22Rv1 (cell line): ENCODE results near the gene CCN5.
"Not testable (repeated sequence)": the region's sequence is repeated elsewhere in the genome, so short reads cannot be mapped to it uniquely, and the experiment has no call there.

Experiments used
- H3K27ac ChIP-seq: fragments of 450-650 bp; 2 replicates; pipeline ENCODE4 v1.5.1; 2017
- ZFX ChIP-seq: fragments of 450-650 bp; IDR thresholded peaks from 2 replicates; pipeline ENCODE4 v1.6.1; 2017; ENCODE audit warnings: antibody characterized with exemption, borderline replicate concordance
- TF ChIP-seq, protein P1 (sequence below): fragments of 450-650 bp; IDR thresholded peaks from 2 replicates; pipeline ENCODE4 v1.5.1; 2017; ENCODE audit warnings: mild to moderate bottlenecking

Gene CCN5

DNA sequence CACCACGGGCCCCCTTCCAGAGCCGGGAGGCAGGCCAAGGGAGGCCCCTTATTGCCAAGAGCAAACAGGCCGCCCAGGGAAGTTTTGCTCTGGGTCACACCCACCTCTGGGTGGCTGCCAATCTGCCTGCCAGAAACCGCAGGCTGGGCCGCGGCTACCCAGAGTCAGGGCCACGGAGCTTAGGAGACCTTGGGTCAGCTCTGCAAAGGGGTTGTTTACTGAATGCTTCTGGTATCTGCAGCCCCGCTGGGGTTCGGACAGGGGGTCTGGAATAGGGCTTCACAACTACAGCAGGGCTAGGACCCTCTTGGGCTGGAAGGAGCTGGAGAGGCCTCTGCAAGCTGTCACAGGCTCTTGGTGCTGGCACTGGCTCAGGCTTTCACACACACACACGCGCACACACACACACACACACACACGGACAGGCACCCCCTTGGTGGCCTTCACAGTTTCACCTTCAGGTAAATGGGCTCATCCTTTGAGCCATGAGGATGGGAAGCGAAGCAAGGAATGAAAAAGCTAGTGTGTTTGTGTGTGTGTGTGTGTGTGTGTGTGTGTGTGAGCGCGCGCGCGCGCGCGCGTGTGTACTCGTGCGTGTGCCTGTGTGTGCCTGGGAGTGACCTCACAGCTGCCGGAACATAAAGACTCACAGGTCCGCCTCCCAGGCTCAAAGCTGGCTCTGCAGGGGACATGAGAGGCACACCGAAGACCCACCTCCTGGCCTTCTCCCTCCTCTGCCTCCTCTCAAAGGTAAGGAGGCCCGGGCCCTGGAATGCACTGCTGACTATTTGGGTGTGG, at the start of gene CCN5:
Gene CCN5 (plus strand): TSS at position 669 of the 798 bp plus-strand sequence. CDS start 22 bp downstream, at position 691.
- no peak within 1 kb of the TSS for H3K27ac ChIP-seq

GRCh38 chr20:44666066-44666465, 49.1 kb upstream of the CCN5 start:
- H3K27ac ChIP-seq: no peak overlapping the region

More for the DNA sequence above, at the start of gene CCN5:
- TF ChIP-seq, protein P1, sequence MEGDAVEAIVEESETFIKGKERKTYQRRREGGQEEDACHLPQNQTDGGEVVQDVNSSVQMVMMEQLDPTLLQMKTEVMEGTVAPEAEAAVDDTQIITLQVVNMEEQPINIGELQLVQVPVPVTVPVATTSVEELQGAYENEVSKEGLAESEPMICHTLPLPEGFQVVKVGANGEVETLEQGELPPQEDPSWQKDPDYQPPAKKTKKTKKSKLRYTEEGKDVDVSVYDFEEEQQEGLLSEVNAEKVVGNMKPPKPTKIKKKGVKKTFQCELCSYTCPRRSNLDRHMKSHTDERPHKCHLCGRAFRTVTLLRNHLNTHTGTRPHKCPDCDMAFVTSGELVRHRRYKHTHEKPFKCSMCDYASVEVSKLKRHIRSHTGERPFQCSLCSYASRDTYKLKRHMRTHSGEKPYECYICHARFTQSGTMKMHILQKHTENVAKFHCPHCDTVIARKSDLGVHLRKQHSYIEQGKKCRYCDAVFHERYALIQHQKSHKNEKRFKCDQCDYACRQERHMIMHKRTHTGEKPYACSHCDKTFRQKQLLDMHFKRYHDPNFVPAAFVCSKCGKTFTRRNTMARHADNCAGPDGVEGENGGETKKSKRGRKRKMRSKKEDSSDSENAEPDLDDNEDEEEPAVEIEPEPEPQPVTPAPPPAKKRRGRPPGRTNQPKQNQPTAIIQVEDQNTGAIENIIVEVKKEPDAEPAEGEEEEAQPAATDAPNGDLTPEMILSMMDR: no peak
- no peak for TF ChIP-seq ZFX

DNA sequence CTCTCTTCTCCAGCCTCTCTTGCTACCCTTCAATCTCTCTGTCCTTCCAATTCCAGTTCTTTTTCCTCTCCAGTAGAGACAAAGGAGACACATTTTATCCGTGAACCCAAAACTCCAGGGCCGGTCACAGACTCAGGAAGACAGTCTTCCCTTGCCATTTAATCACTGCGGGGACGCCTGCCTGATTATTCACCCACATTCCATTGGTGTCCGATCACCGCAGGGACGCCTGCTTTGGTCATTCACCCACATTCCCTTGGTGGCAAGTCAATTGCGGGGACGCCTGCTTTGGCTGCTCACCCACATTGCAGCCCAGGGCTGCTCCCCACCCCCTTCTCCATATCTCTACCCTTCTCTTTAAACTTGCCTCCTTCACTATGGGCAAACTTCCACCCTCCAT, 44.3 kb upstream of the CCN5 start:
- not testable (repeated sequence) for H3K27ac ChIP-seq

More at GRCh38 chr20:44666066-44666465, 49.1 kb upstream of the CCN5 start:
- TF ChIP-seq, protein P1: no peak
- TF ChIP-seq ZFX: no peak

- not testable (repeated sequence) for H3K27ac ChIP-seq
Observed at GRCh38 chr20:44671541-44671940, 43.6 kb upstream of the CCN5 start.

DNA sequence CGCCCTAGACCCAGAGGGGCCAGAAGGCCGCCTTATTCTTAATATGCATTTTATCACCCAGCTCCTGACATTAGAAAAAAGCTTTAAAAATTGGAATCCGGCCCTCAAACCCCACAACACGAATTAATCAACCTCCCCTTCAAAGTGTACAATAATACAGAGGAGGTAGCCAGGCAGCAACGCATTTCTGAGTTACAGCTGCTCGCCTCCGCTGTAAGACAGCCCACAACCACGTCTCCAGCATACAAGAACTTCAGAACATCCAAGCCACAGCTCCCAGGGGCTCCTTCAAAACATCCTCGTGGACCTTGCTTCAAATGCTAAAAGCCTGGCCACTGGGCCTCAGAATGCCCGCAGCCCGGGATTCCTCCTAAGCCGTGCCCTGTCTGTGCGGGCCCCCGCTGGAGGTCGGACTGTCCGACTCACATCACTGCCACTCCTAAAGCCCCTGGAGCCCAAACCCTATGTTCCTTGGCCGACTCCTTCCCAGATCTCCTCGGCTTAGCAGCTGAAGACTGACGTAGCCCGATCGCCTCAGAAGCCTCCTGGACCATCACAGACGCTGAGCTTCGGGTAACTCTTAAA, 42.8 kb upstream of the CCN5 start:
- H3K27ac ChIP-seq: not testable (repeated sequence)

GRCh38 chr20:44678242-44678641, 36.9 kb upstream of the CCN5 start:
- no peak overlapping the region for H3K27ac ChIP-seq
- TF ChIP-seq ZFX: no peak
- TF ChIP-seq, protein P1: no peak

- no peak for TF ChIP-seq ZFX
- TF ChIP-seq, protein P1: no peak
- no peak overlapping the region for H3K27ac ChIP-seq
Observed at GRCh38 chr20:44678990-44679611, 36.1 kb upstream of the CCN5 start.

DNA sequence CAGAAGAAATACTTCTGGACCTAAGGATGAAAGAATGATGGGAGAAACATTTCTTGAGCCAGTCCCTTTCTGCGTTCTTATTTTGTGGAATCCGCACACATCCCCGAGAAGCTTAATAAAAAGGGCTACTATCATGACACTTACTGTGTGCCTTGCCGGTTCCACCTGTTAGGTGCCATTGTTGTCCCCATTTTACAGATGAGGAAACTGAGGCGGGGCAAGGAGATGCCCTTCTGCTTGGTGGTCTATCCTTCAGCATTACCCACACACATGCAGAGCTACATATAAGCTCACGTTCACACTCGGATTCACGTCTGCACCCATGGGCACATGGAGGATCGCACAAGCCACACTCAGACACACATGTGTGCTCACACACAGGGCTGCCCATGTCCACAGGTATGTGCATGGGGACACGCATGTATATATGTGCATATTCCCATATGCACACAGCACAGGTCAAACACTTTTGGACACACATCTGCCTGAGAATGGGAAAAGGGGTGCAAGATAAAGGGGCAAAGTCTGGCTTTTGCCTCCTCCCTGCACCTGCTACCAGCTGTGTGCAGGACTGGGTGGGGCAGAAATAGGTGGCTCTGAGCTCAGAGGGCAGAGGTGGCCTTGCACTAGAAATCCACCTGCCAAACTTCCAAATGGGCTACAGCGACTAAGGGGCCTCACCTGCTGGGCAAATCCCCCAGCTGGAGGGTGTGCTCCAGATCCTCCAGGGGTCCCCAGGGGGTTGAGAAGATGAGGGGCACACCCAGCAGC, 33.2 kb upstream of the CCN5 start:
- TF ChIP-seq, protein P1: no peak
- no peak for TF ChIP-seq ZFX
- no peak overlapping the region for H3K27ac ChIP-seq
